NCI-H146 treated with DMSO at 0.1 percent for 48 hours (cell line): ENCODE results near the gene UBA3.

ENCODE experiments used
- DNase-seq: peaks from one replicate; lab custom pipeline; 2025; ENCODE audit not compliant: unreplicated experiment; lab: John Stamatoyannopoulos, UW

UBA3 gene

GRCh38 chr3:69080233-69080920, at the start of gene UBA3:
Gene UBA3, minus strand, starts transcription at chr3:69080365. Its CDS starts 12 bp downstream, at chr3:69080353.
- DNase-seq: peak; percentile 63

GRCh38 chr3:69129531-69129930, 49.4 kb upstream of the UBA3 start:
- DNase-seq: no peak

- no peak for DNase-seq
These were observed 48.3 kb upstream of the UBA3 start for GRCh38 chr3:69128509-69128908.

GRCh38 chr3:69126999-69127398, 46.8 kb upstream of the UBA3 start:
- no peak for DNase-seq

GRCh38 chr3:69126216-69126615, 46.1 kb upstream of the UBA3 start:
- no peak for DNase-seq

GRCh38 chr3:69122403-69122802, 42.2 kb upstream of the UBA3 start, which contains the start of gene LMOD3:
Gene LMOD3, minus strand, starts transcription at chr3:69122595. Its CDS starts 209 bp downstream, at chr3:69122386.
- DNase-seq: no peak

- DNase-seq: no peak
These were observed 41.8 kb upstream of the UBA3 start for GRCh38 chr3:69121950-69122349.

GRCh38 chr3:69121513-69121912, 41.3 kb upstream of the UBA3 start:
- no peak for DNase-seq

- DNase-seq: peak; percentile 44
These were observed 40.8 kb upstream of the UBA3 start for GRCh38 chr3:69120879-69121464.

GRCh38 chr3:69119681-69120080, 39.5 kb upstream of the UBA3 start:
- no peak for DNase-seq

- no peak for DNase-seq
These were observed 39.0 kb upstream of the UBA3 start for GRCh38 chr3:69119138-69119537.

- DNase-seq: no peak
These were observed 38.4 kb upstream of the UBA3 start for GRCh38 chr3:69118555-69118954.

GRCh38 chr3:69116897-69117296, 36.7 kb upstream of the UBA3 start:
- no peak for DNase-seq

- DNase-seq: no peak
These were observed 36.0 kb upstream of the UBA3 start for GRCh38 chr3:69116162-69116561.

- no peak for DNase-seq
These were observed 35.6 kb upstream of the UBA3 start for GRCh38 chr3:69115731-69116130.

- DNase-seq: no peak
These were observed 33.4 kb upstream of the UBA3 start for GRCh38 chr3:69113536-69113935.

GRCh38 chr3:69110941-69111546, 30.9 kb upstream of the UBA3 start:
- DNase-seq: no peak

- DNase-seq: no peak
These were observed 28.6 kb upstream of the UBA3 start for GRCh38 chr3:69108811-69109210.

- DNase-seq: no peak
These were observed 27.7 kb upstream of the UBA3 start for GRCh38 chr3:69107841-69108240.

GRCh38 chr3:69105320-69105719, 25.2 kb upstream of the UBA3 start:
- DNase-seq: no peak

- no peak for DNase-seq
These were observed 24.4 kb upstream of the UBA3 start for GRCh38 chr3:69104586-69104985.

GRCh38 chr3:69103123-69103522, 23.0 kb upstream of the UBA3 start:
- no peak for DNase-seq
